Measurements from ENCODE around the gene LAGE3. TPM values are rescaled to one million over a fixed set of nuclear protein-coding genes. Genes with fewer than 3 reads are reported as not detected.

The LAGE3 gene
- total RNA-seq, 1 experiment from 2014 or later = 175 TPM

DNA sequence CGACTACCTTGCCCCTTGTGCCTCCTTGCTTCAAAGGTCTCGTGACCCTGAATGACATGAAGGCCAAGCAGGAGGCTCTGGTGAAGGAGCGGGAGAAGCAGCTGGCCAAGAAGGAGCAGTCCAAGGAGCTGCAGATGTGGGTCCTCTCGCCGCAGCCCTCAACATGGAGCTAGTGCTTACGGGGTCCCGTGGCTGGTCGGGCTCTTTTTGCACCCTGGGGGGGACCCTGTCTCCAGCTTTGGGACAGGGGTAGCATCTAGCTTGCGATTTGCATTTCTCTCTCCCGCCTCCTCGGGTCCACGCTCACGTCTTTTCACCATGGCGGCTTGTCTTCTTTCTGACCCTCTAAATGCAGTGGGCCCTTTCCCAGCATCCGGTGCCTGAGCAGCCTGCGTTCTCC is 33.3 kb downstream of the LAGE3 start:
- ATAC-seq (no peak), DNase-seq (ENCODE audit: low read depth, low spot score) (no peak)
- no TSS peak for BruUV-seq (replicated peaks)
- Histone ChIP-seq H3K27me3 (ENCODE audit: control insufficient read depth, insufficient read depth, low read length) (no peaks in the 10 kb centered on the region), H3K4me3 (ENCODE audit: low read depth in 2 of 2, low read length in 2 of 2) (no peak overlapping the region), H3K9me3 (ENCODE audit: control insufficient read depth, insufficient read depth, low read depth, low read length) (no peaks in the 10 kb centered on the region), H3K4me1 (ENCODE audit: control insufficient read depth, insufficient read depth, low read length) (peaks cover 26% of the 10 kb centered on the region), H3K27ac (ENCODE audit: low read length) (peak overlapping the region; percentile 87; the same call in 1 of the 2 replicates), H3K36me3 (ENCODE audit: control insufficient read depth, insufficient read depth, low read length) (peaks cover 2% of the 10 kb centered on the region; the same call in 1 of the 2 replicates)
- CTCF ChIA-PET = no interaction called here
- TF ChIP-seq SIN3A (IDR thresholded peaks at IDR 0.05; ENCODE audit: borderline replicate concordance, insufficient read depth, low read depth, low read length) = no peak
- TF ChIP-seq TCF7L2 (IDR thresholded peaks at IDR 0.05; ENCODE audit: low read depth, low read length) = no peak
- TF ChIP-seq POLR2AphosphoS5 (IDR thresholded peaks at IDR 0.05; ENCODE audit: low read depth, low read length) = no peak
- TF ChIP-seq, protein P1, sequence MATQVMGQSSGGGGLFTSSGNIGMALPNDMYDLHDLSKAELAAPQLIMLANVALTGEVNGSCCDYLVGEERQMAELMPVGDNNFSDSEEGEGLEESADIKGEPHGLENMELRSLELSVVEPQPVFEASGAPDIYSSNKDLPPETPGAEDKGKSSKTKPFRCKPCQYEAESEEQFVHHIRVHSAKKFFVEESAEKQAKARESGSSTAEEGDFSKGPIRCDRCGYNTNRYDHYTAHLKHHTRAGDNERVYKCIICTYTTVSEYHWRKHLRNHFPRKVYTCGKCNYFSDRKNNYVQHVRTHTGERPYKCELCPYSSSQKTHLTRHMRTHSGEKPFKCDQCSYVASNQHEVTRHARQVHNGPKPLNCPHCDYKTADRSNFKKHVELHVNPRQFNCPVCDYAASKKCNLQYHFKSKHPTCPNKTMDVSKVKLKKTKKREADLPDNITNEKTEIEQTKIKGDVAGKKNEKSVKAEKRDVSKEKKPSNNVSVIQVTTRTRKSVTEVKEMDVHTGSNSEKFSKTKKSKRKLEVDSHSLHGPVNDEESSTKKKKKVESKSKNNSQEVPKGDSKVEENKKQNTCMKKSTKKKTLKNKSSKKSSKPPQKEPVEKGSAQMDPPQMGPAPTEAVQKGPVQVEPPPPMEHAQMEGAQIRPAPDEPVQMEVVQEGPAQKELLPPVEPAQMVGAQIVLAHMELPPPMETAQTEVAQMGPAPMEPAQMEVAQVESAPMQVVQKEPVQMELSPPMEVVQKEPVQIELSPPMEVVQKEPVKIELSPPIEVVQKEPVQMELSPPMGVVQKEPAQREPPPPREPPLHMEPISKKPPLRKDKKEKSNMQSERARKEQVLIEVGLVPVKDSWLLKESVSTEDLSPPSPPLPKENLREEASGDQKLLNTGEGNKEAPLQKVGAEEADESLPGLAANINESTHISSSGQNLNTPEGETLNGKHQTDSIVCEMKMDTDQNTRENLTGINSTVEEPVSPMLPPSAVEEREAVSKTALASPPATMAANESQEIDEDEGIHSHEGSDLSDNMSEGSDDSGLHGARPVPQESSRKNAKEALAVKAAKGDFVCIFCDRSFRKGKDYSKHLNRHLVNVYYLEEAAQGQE (IDR thresholded peaks at IDR 0.05; ENCODE audit: insufficient read depth in 1 of 2, low read depth in 2 of 2, low read length in 1 of 2) = no peak
- TF ChIP-seq, protein P2, sequence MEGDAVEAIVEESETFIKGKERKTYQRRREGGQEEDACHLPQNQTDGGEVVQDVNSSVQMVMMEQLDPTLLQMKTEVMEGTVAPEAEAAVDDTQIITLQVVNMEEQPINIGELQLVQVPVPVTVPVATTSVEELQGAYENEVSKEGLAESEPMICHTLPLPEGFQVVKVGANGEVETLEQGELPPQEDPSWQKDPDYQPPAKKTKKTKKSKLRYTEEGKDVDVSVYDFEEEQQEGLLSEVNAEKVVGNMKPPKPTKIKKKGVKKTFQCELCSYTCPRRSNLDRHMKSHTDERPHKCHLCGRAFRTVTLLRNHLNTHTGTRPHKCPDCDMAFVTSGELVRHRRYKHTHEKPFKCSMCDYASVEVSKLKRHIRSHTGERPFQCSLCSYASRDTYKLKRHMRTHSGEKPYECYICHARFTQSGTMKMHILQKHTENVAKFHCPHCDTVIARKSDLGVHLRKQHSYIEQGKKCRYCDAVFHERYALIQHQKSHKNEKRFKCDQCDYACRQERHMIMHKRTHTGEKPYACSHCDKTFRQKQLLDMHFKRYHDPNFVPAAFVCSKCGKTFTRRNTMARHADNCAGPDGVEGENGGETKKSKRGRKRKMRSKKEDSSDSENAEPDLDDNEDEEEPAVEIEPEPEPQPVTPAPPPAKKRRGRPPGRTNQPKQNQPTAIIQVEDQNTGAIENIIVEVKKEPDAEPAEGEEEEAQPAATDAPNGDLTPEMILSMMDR (IDR thresholded peaks at IDR 0.05) = no peak
- intact Hi-C loops (cut with micrococcal nuclease; ENCODE audit: unreplicated experiment) (no loop called here), in situ Hi-C loops (cut with HindIII; ENCODE audit: low pct_unique_long_range_greater_than_20kb, low sequenced_read_pairs) (no loop called here)
- POLR2A ChIA-PET = no interaction called here

DNA sequence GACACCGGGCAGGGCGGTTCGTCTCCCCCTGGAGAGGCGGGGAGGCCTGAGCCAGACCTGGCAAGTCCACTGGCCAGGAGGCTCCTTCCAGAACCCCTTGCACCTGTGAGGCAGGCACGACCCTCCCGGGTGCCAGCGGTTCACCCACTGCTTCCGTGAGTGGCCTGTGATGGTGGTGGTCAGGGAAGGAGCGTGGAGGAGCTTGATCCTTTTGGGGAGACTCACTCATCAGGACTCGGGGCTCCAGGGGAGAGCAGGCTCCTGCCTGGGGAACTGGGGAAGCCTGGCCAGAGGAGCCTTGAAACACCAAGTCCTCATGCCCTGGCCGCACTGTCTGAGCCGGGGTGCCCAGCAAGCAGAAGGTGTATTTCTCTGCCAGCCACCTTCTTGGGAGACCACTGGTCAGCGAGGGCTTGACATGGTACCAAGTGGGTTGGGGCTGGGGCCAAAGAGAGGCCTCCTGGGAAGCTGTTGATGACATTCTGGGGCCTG is 34.3 kb downstream of the LAGE3 start:
- H3K27me3 ChIP-seq (ENCODE audit: control insufficient read depth, insufficient read depth, low read length) = no peaks in the 10 kb centered on the region
- CTCF ChIA-PET = no interaction called here
- H3K36me3 ChIP-seq (ENCODE audit: control insufficient read depth, insufficient read depth, low read length) = peaks cover 2% of the 10 kb centered on the region; the same call in 1 of the 2 replicates
- peak overlapping the region; percentile 84 to 86 for H3K4me3 ChIP-seq (ENCODE audit: low read depth in 2 of 2, low read length in 2 of 2)
- intact Hi-C loops (cut with micrococcal nuclease; ENCODE audit: unreplicated experiment) (no loop called here), in situ Hi-C loops (cut with HindIII; ENCODE audit: low pct_unique_long_range_greater_than_20kb, low sequenced_read_pairs) (no loop called here)
- POLR2A ChIA-PET = no interaction called here
- DNase-seq (ENCODE audit: low read depth, low spot score) = no peak
- BruUV-seq (replicated peaks) = no TSS peak
- H3K27ac ChIP-seq (ENCODE audit: low read length) = peak overlapping the region; percentile 87
- ATAC-seq = no peak
- no peaks in the 10 kb centered on the region for H3K9me3 ChIP-seq (ENCODE audit: control insufficient read depth, insufficient read depth, low read depth, low read length)
- TF ChIP-seq, protein P1 (IDR thresholded peaks at IDR 0.05; ENCODE audit: insufficient read depth in 1 of 2, low read depth in 2 of 2, low read length in 1 of 2) = no peak
- no peak for TF ChIP-seq TCF7L2 (IDR thresholded peaks at IDR 0.05; ENCODE audit: low read depth, low read length)
- no peak for TF ChIP-seq SIN3A (IDR thresholded peaks at IDR 0.05; ENCODE audit: borderline replicate concordance, insufficient read depth, low read depth, low read length)
- no peak for TF ChIP-seq POLR2AphosphoS5 (IDR thresholded peaks at IDR 0.05; ENCODE audit: low read depth, low read length)
- TF ChIP-seq, protein P2 (IDR thresholded peaks at IDR 0.05) = no peak
- H3K4me1 ChIP-seq (ENCODE audit: control insufficient read depth, insufficient read depth, low read length) = peaks cover 26% of the 10 kb centered on the region
